ENCODE measurements around the gene AFF2. TPM values are rescaled to one million over a fixed set of nuclear protein-coding genes. Genes with fewer than 3 reads are reported as not detected.

Gene AFF2
- polyA plus RNA-seq, 1 of the 3 experiments (the other 2 are of a cell fraction), result not detected

GRCh38 chrX:148722966-148723365 is 222.5 kb downstream of the AFF2 start (continued):
- no peak for TF ChIP-seq PBX3 (IDR thresholded peaks at IDR 0.05)
- TF ChIP-seq GATA2 (CRISPR knock-in tag; IDR thresholded peaks at IDR 0.05), result no peak
- TF ChIP-seq ELF1 (IDR thresholded peaks at IDR 0.05), result no peak
- TF ChIP-seq MEF2A (IDR thresholded peaks at IDR 0.05; ENCODE audit: borderline replicate concordance, low read depth), result no peak
- no peak for TF ChIP-seq TAF1 (IDR thresholded peaks at IDR 0.05; ENCODE audit: borderline replicate concordance, low read depth, low read length)
- no peak for TF ChIP-seq TEAD4 (IDR thresholded peaks at IDR 0.05; ENCODE audit: borderline replicate concordance, insufficient read depth)
- no peak for TF ChIP-seq CTCF (IDR thresholded peaks at IDR 0.05)
- no peak for TF ChIP-seq FOXJ3 (CRISPR knock-in tag; IDR thresholded peaks at IDR 0.05)
- no peak for TF ChIP-seq SIN3A (IDR thresholded peaks at IDR 0.05; ENCODE audit: borderline replicate concordance, low read depth, low read length)

- CTCF ChIA-PET, result no interaction called here
- no peaks in the 10 kb centered on the region for H4K20me1 ChIP-seq (ENCODE audit: insufficient read depth)
- no peaks in the 10 kb centered on the region for H3K4me1 ChIP-seq (ENCODE audit: control insufficient read depth in 1 of 2, insufficient read depth in 2 of 2, low read depth in 1 of 2, low read length in 1 of 2)
- DNase-seq, result no peak
- 8% methylated on average over 2 of the region's 2 CpGs for WGBS (ENCODE audit: low lambda C conversion rate)
- no peaks in the 10 kb centered on the region for H3K9me3 ChIP-seq
- no peak overlapping the region for H3K4me3 ChIP-seq (ENCODE audit: low read depth in 2 of 2, low read length in 1 of 2)
- no peak overlapping the region for H2AFZ ChIP-seq (ENCODE audit: low read depth)
- no peaks in the 10 kb centered on the region for H3K27me3 ChIP-seq (ENCODE audit: insufficient read depth)
- POLR2A ChIA-PET, result no interaction called here
- no peak overlapping the region for H3K9ac ChIP-seq
- H3K4me2 ChIP-seq, result no peak overlapping the region
- no peak overlapping the region for H3K27ac ChIP-seq (ENCODE audit: low read depth in 2 of 2, low read length in 1 of 2)
- no peaks in the 10 kb centered on the region for H3K9me2 ChIP-seq
- no peaks in the 10 kb centered on the region for H3K79me2 ChIP-seq (ENCODE audit: insufficient read depth)
- no peaks in the 10 kb centered on the region for H3F3A ChIP-seq (replicated peaks; ENCODE audit: insufficient read depth)
- TF ChIP-seq YY1 (IDR thresholded peaks at IDR 0.05; ENCODE audit: low read depth), result no peak
- no peak for TF ChIP-seq TEAD4 (IDR thresholded peaks at IDR 0.05; ENCODE audit: borderline replicate concordance, insufficient read depth)
- TF ChIP-seq NRF1 (IDR thresholded peaks at IDR 0.05; ENCODE audit: low read depth, low read length), result no peak
- TF ChIP-seq RFX5 (IDR thresholded peaks at IDR 0.05; ENCODE audit: low read length), result no peak
- TF ChIP-seq RXRA (IDR thresholded peaks at IDR 0.05; ENCODE audit: borderline replicate concordance, low read depth), result no peak
- TF ChIP-seq EP300 (IDR thresholded peaks at IDR 0.05; ENCODE audit: borderline replicate concordance in 1 of 2, low read depth in 1 of 2, low read length in 1 of 2), result no peak
- no peak for TF ChIP-seq ELF1 (IDR thresholded peaks at IDR 0.05)
- no peak for TF ChIP-seq FOXJ3 (CRISPR knock-in tag; IDR thresholded peaks at IDR 0.05)
- TF ChIP-seq RCOR1 (IDR thresholded peaks at IDR 0.05; ENCODE audit: low read length), result no peak
- no peak for TF ChIP-seq USF2 (IDR thresholded peaks at IDR 0.05; ENCODE audit: borderline replicate concordance, low read depth, low read length)
- TF ChIP-seq EZH2phosphoT487 (IDR thresholded peaks at IDR 0.05; ENCODE audit: borderline replicate concordance, low read depth), result no peak
- TF ChIP-seq POLR2AphosphoS5 (IDR thresholded peaks at IDR 0.05; ENCODE audit: low read depth, low read length), result no peak
- no peak for TF ChIP-seq TAF1 (IDR thresholded peaks at IDR 0.05; ENCODE audit: borderline replicate concordance, low read depth, low read length)
- no peaks in the 10 kb centered on the region for H3K36me3 ChIP-seq (replicated peaks in 1 of 2; ENCODE audit: control insufficient read depth in 1 of 2, insufficient read depth in 2 of 2, low read length in 1 of 2)
Measured at GRCh38 chrX:148723551-148723950, 223.1 kb downstream of the AFF2 start.

Data from SK-N-SH (cell line).